GM19455 (cell line): Measurements from ENCODE around the gene LRMDA.

Experiments
- ATAC-seq: cut with Tn5 transposase; IDR thresholded peaks from one replicate; pipeline ENCODE4 v1.9.1; 2021; ENCODE audit not compliant: unreplicated experiment

LRMDA gene

GRCh38 chr10:75531571-75532031, 100.2 kb downstream of the LRMDA start:
- no peak for ATAC-seq

- ATAC-seq, result no peak
Observed at GRCh38 chr10:75532253-75532924, 101.0 kb downstream of the LRMDA start.

- no peak for ATAC-seq
Observed at GRCh38 chr10:75538144-75538543, 106.7 kb downstream of the LRMDA start.

GRCh38 chr10:75538765-75539164, 107.3 kb downstream of the LRMDA start:
- no peak for ATAC-seq

- ATAC-seq, result no peak
Observed at GRCh38 chr10:75540357-75540966, 109.0 kb downstream of the LRMDA start.

- ATAC-seq, result no peak
Observed at GRCh38 chr10:75540981-75541380, 109.6 kb downstream of the LRMDA start.

- ATAC-seq, result no peak
Observed at GRCh38 chr10:75541411-75541810, 110.0 kb downstream of the LRMDA start.

- ATAC-seq, result no peak
Observed at GRCh38 chr10:75542084-75542483, 110.7 kb downstream of the LRMDA start.

GRCh38 chr10:75542906-75543305, 111.5 kb downstream of the LRMDA start:
- ATAC-seq, result no peak

GRCh38 chr10:75544386-75544785, 113.0 kb downstream of the LRMDA start:
- no peak for ATAC-seq

GRCh38 chr10:75544993-75545706, 113.7 kb downstream of the LRMDA start:
- no peak for ATAC-seq

- no peak for ATAC-seq
Observed at GRCh38 chr10:75546004-75546403, 114.6 kb downstream of the LRMDA start.

- ATAC-seq, result no peak
Observed at GRCh38 chr10:75547391-75548298, 116.2 kb downstream of the LRMDA start.

- ATAC-seq, result no peak
Observed at GRCh38 chr10:75548356-75548755, 116.9 kb downstream of the LRMDA start.

GRCh38 chr10:75550191-75550590, 118.8 kb downstream of the LRMDA start:
- ATAC-seq, result no peak

- no peak for ATAC-seq
Observed at GRCh38 chr10:75552171-75552570, 120.7 kb downstream of the LRMDA start.

GRCh38 chr10:75553550-75553949, 122.1 kb downstream of the LRMDA start:
- no peak for ATAC-seq

GRCh38 chr10:75555323-75555722, 123.9 kb downstream of the LRMDA start:
- no peak for ATAC-seq

GRCh38 chr10:75556320-75556719, 124.9 kb downstream of the LRMDA start:
- ATAC-seq, result no peak

GRCh38 chr10:75565286-75566251, 134.1 kb downstream of the LRMDA start:
- ATAC-seq, result no peak
